Esophagus (tissue), 2 donors: Measurements from ENCODE around the gene C1orf159. TPM values are rescaled to one million over a fixed set of nuclear protein-coding genes. Genes with fewer than 3 reads are reported as not detected.

Experiments
- H3K27ac ChIP-seq, 2 donors: one replicate each; pipeline ENCODE4 v1.5.1; 2013; ENCODE audit warnings: low read depth in 2 of 2, mild to moderate bottlenecking in 2 of 2, inconsistent platforms in 1 of 2, low read length in 1 of 2, moderate library complexity in 1 of 2
- H3K27me3 ChIP-seq, 2 donors: one replicate each; pipeline ENCODE4 v1.6.1; 2013; ENCODE audit warnings: low read length in 2 of 2, control low read depth in 1 of 2, mild to moderate bottlenecking in 1 of 2; ENCODE audit not compliant: insufficient read depth in 2 of 2, control insufficient read depth in 1 of 2
- H3K36me3 ChIP-seq, 2 donors: one replicate each; pipeline ENCODE4 v1.6.1; 2013; ENCODE audit warnings: low read length in 1 of 2; ENCODE audit not compliant: control insufficient read depth in 2 of 2, insufficient read depth in 2 of 2
- H3K4me1 ChIP-seq, 2 donors: one replicate each; pipeline ENCODE4 v1.6.1; 2013; ENCODE audit warnings: low read length in 1 of 2; ENCODE audit not compliant: control insufficient read depth in 2 of 2, insufficient read depth in 2 of 2
- H3K4me3 ChIP-seq, 2 donors: one replicate each; pipeline ENCODE4 v1.5.1; 2013; ENCODE audit warnings: low read length in 2 of 2, mild to moderate bottlenecking in 2 of 2, low read depth in 1 of 2, moderate library complexity in 1 of 2
- H3K9me3 ChIP-seq, 2 donors: one replicate each; pipeline ENCODE4 v1.6.1; 2013; ENCODE audit warnings: mild to moderate bottlenecking in 2 of 2, low read depth in 1 of 2, low read length in 1 of 2, moderate library complexity in 1 of 2; ENCODE audit not compliant: control insufficient read depth in 2 of 2, insufficient read depth in 1 of 2
- WGBS, 2 donors: extraction: QIAGEN DNeasy Blood & Tissue Kit; methylation state at CpG; one replicate each; pipeline ENCODE4 v1.1.7; 2013; 5-methylcytosine and 5-hydroxymethylcytosine counted together
- polyA plus RNA-seq, 2 donors: library from polyadenylated mRNA; stranded (reverse); fragments of 200-250 nt; gene quantifications; one replicate each; pipeline ENCODE4 v1.2.3, GENCODE V29; 2013
- donor health status: healthy with polysubstance abuse.
- donor health status: Bipolar disorder and iron deficiency.

C1orf159 gene
- polyA plus RNA-seq, 2 donors = 13.0 to 27.5 TPM

GRCh38 chr1:1151306-1151705 lies 35.4 kb upstream of the C1orf159 start:
- Histone ChIP-seq H3K27me3 (no peaks in the 10 kb centered on the region), H3K36me3 (no peaks in the 10 kb centered on the region), H3K27ac (no peak overlapping the region), H3K4me1 (peaks cover 0 to 14% of the 10 kb centered on the region in 2 donors), H3K9me3 (no peaks in the 10 kb centered on the region), H3K4me3 (no peak overlapping the region)
- 90 to 93% methylated on average over 21 of the region's 21 CpGs for WGBS, 2 donors

DNA sequence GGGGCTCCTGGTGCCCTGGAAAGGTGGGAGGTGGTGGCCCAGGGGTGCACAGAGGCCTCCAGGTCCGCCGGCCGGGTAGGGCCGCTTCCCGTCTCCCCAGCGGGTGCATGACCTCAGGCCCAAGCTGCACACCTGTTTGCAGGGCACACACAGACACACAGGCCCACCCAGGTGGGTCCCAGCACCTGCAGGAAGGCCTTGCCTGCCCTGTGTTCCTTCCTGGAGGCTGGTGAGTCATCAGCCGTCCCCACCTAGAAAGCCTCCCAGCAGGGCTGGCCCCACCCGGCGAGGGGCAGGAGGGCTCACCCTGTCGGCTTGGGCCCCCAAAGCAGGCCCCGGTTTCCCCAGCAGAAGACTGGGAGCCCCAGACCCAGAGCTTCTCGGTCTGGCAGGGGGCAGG lies 34.2 kb upstream of the C1orf159 start:
- Histone ChIP-seq H3K27me3 (no peaks in the 10 kb centered on the region), H3K36me3 (no peaks in the 10 kb centered on the region), H3K4me3 (no peak overlapping the region), H3K9me3 (no peaks in the 10 kb centered on the region), H3K27ac (no peak overlapping the region), H3K4me1 (peaks cover 0 to 17% of the 10 kb centered on the region in 2 donors)
- WGBS, 2 donors = 47 to 56% methylated on average over 6 to 12 of the region's 12 CpGs

GRCh38 chr1:1149416-1149815 lies 33.5 kb upstream of the C1orf159 start:
- Histone ChIP-seq H3K27ac (no peak overlapping the region), H3K36me3 (no peaks in the 10 kb centered on the region), H3K9me3 (no peaks in the 10 kb centered on the region), H3K27me3 (no peaks in the 10 kb centered on the region), H3K4me1 (peaks cover 0 to 23% of the 10 kb centered on the region in 2 donors), H3K4me3 (no peak overlapping the region)
- WGBS, 2 donors = 74 to 81% methylated on average over 9 to 15 of the region's 15 CpGs

DNA sequence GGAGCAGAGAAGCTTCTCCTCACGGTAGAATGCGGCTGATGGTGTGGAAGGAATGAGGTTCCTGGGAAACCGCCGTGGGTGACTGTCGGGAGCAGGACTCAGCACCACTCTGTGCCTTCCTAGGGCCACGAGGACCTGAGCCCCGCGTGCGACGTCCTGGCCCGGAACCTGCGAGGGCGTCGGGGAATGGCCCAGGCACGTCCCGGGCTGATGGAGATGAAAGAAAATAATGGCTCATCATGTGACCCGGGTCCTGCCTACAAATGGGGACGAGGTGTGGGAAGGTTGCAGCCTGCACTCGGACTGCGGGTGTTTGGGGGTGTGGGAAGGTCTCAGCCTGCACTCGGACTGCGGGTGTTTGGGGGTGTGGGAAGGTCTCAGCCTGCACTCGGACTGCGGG lies 32.7 kb upstream of the C1orf159 start:
- no peaks in the 10 kb centered on the region for H3K27me3 ChIP-seq
- H3K27ac ChIP-seq = no peak overlapping the region
- H3K4me3 ChIP-seq = no peak overlapping the region
- H3K4me1 ChIP-seq = peaks cover 0 to 24% of the 10 kb centered on the region in 2 donors
- no peaks in the 10 kb centered on the region for H3K36me3 ChIP-seq
- no peaks in the 10 kb centered on the region for H3K9me3 ChIP-seq
- 58 to 70% methylated on average over 24 of the region's 24 CpGs for WGBS, 2 donors

DNA sequence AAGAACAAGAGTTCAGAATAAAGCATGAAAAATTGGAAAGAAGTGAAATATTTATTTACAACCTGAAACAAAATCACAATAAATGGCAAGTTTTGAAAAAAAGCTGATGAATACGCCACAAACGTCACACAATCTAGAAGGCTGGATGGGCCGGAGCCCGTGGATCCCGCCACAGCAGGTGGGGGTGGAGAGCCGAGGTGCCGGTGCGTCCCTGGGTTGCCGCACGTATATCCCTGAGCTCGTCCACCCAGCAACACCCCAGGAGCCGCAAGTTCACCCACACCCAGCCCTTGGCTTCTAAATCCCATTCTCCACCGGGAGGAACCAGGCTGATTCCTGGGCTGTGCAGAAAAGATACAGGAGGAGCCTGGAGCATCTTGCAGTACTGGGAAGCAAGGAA lies 32.2 kb upstream of the C1orf159 start:
- 90 to 91% methylated on average over 13 of the region's 13 CpGs for WGBS, 2 donors
- Histone ChIP-seq H3K9me3 (no peaks in the 10 kb centered on the region), H3K27me3 (no peaks in the 10 kb centered on the region), H3K27ac (no peak overlapping the region), H3K4me3 (no peak overlapping the region), H3K4me1 (peaks cover 0 to 27% of the 10 kb centered on the region in 2 donors), H3K36me3 (no peaks in the 10 kb centered on the region)

DNA sequence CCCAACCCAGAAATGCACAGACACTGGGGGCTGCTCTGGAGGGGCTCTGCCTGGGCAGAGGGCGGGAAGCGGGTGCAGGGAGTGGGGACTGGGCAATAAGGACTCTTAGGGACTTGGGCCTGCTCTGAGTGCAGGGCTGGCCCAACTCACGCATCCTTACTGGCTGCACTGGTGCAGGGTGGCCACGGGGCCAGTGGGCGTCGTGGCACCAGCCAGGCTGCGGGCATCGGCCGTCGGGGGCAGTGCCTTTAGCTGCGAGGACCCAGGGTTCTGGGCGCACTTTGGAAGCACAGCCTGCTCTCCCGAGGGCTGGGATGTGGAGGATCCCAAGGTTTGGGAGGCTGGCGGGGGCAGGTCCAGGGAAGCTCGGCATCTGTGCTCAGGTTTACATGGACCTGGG lies 30.7 kb upstream of the C1orf159 start:
- 93 to 94% methylated on average over 15 of the region's 15 CpGs for WGBS, 2 donors
- Histone ChIP-seq H3K4me1 (peaks cover 0 to 27% of the 10 kb centered on the region in 2 donors), H3K27ac (no peak overlapping the region), H3K9me3 (no peaks in the 10 kb centered on the region), H3K27me3 (no peaks in the 10 kb centered on the region), H3K36me3 (no peaks in the 10 kb centered on the region), H3K4me3 (no peak overlapping the region)

- WGBS, 2 donors = 83 to 86% methylated on average over 14 of the region's 14 CpGs
- H3K27me3 ChIP-seq = no peaks in the 10 kb centered on the region
- H3K4me1 ChIP-seq = peaks cover 0 to 27% of the 10 kb centered on the region in 2 donors
- H3K27ac ChIP-seq = no peak overlapping the region
- H3K9me3 ChIP-seq = no peaks in the 10 kb centered on the region
- no peaks in the 10 kb centered on the region for H3K36me3 ChIP-seq
- no peak overlapping the region for H3K4me3 ChIP-seq
Measured at GRCh38 chr1:1146026-1146425, 30.1 kb upstream of the C1orf159 start.

DNA sequence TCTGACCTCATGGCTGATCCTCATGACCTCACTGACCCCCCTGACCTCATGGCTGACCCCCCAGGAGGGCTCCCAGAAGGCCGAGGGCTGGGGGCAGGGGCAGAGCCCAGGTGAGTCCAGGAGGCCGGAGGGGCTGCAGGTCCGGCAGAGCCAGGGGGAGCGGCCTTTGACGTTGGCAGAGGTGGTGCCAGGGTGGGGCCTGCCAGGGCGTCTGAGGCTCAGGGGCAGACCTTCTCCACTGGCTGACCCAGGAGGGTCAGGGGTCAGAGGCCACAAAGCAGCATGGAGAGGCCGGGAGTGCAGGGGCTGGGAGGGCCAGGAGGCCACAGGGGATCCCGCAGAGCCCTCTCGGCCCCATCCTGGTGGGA lies 29.6 kb upstream of the C1orf159 start:
- H3K27ac ChIP-seq = peak overlapping the region in 1 of 2 donors; percentile 82
- no peaks in the 10 kb centered on the region for H3K36me3 ChIP-seq
- no peaks in the 10 kb centered on the region for H3K27me3 ChIP-seq
- no peaks in the 10 kb centered on the region for H3K9me3 ChIP-seq
- WGBS, 2 donors = 71 to 85% methylated on average over 9 of the region's 9 CpGs
- peaks cover 0 to 27% of the 10 kb centered on the region in 2 donors for H3K4me1 ChIP-seq
- no peak overlapping the region for H3K4me3 ChIP-seq

- Histone ChIP-seq H3K27ac (peak overlapping the region; percentile 62 to 82), H3K9me3 (no peaks in the 10 kb centered on the region), H3K36me3 (no peaks in the 10 kb centered on the region), H3K4me1 (peaks cover 0 to 22% of the 10 kb centered on the region in 2 donors), H3K4me3 (no peak overlapping the region), H3K27me3 (no peaks in the 10 kb centered on the region)
- 58 to 71% methylated on average over 25 to 32 of the region's 32 CpGs for WGBS, 2 donors
Measured at GRCh38 chr1:1144843-1145546, 29.1 kb upstream of the C1orf159 start.
